Stimulated activated CD4-positive, alpha-beta T cell treated with anti-CD3 and anti-CD28 coated beads, Interleukin-2, amount 100 ng/mL, for 24 hours (primary cell): ENCODE data around the gene POLR3GL.

ENCODE experiments used
- DNase-seq, 2 donors: peaks; one replicate each; pipeline ENCODE4 v3.0.0-alpha.2; 2020

POLR3GL gene

DNA sequence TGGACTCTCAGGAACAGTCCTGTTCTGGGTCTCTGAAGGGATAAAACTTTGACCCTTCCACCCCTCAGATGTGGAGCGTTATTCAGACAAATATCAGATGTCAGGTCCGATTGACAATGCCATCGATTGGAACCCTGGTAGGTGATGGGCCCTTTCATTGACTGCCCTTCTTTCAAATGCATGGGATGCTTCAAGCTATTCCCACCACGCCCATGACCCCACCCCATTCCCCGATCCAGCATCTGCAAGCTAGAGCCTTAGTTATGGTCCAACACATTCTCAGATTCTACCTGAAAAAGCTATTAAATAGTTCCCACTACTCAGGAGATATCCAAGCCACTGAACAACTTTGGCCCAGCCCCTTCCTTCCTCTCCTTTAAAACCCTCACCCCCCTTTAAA is 12.5 kb downstream of the POLR3GL start:
- DNase-seq = no peak

DNA sequence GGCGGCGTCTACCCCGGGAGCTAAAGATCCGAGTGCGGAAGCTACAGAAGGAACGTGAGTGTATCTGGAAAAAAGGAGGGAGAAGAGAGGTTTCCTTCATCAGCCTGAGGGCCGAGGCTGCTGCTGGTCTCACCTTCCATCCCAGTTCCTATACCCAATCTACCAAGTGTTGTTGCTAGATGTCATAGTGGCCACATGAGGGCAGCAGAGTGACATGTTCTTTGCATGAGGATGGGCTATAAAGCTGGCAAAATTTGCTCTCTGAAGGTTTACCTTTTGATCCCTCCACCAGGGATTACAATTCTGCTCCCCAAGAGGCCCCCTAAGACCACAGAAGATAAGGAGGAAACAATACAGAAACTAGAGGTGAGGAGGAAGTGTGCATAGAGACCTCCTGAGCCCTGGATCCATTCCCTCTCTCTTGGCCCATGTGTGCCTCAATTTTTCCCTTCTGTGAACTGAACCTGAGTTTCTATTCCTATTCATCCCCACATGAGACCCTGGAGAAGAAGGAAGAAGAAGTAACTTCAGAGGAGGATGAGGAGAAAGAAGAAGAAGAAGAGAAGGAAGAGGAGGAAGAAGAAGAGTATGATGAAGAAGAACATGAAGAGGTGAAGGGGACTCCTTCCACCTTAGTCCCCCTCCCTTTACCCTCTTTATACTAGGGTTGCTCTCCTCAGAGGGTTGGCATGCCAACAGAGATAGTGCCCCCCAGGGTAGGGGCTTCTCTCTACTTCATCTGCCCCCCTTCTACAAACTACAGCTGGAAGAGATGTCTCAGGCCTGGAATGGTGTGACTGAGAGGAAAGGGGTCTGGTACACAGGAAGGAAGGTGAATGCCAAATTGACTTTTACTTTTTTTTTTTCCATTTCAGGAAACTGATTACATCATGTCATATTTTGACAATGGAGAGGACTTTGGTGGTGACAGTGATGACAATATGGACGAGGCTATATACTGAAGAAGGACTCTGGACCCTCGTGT is 13.3 kb downstream of the POLR3GL start:
- DNase-seq = peak; percentile 66 to 71

GRCh38 chr1:145978471-145978853 is 14.0 kb downstream of the POLR3GL start:
- no peak for DNase-seq

DNA sequence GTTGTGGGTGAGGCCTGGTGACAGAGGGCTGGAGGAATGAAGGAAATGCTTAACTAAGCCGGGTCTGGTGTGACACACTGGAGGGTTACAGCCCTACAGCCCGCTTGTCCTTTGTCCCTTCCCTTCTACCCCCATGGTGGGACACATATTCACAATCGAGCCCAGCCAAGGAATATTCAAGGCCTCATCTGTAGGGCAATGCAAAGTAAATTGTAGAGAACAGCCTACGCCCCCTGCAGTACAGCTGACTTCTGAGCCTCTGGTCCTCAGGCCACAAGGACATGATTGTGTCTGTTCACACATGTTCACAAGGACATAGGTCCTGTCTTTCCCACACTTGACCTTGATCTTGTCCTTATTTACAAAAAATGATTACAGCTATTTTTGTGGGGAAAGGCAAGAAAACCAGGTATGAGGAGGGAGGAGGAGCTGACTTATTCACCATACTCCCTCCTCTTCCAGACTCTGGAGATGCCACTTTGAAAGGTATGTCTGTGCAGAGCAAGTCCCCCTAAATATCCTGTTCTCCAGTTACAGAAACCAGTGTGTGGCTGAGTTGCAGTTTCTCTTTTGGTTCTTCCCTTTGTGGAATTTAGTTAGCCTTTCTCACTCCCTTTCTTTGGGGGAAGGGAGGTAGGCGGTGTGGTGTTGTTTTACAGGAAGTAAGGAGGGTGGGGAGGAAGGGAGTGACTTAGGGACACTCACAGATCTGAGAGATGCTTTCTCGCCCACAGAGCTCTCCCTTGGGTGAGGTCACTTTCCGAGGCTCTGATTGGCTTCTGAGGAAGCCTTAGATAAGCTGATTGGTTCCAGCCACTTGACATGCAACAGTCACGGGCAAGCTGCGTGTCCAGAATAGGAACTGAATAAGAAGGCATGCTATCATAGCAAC is 14.6 kb downstream of the POLR3GL start:
- DNase-seq = peak; percentile 74 to 80

DNA sequence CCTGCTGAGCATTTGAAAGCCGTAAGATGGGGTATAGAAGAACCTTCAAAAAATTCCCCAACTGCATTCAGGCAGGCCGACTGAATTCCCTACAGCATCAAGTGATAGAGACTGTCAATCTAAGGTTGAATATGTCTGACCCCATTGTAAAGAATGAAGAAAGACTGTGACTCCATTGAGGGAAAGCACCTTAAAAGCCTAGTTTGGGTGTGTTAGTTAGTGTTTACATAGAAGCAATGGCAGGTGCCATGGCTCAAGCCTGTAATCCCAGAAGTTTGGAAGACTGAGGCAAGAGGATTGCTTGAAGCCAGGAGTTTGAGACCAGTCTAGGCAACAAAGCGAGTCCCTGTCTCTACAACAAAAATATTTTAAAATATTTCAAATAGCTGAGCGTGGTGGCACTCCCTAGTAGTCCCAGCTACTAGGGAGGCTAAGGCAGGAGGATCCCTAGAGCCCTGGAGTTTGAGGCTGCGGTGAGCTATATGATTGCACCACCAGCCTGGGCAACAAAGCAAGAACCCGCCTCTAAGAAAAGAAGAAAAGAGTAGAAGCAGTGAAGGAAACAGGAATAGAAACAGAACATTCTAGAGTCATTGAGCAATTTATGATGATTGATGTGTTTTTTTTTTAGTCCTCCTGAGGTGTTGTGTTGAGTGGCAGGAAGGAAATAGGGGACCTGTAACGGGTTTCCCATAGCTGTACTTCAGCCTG is 15.4 kb downstream of the POLR3GL start:
- no peak for DNase-seq

DNA sequence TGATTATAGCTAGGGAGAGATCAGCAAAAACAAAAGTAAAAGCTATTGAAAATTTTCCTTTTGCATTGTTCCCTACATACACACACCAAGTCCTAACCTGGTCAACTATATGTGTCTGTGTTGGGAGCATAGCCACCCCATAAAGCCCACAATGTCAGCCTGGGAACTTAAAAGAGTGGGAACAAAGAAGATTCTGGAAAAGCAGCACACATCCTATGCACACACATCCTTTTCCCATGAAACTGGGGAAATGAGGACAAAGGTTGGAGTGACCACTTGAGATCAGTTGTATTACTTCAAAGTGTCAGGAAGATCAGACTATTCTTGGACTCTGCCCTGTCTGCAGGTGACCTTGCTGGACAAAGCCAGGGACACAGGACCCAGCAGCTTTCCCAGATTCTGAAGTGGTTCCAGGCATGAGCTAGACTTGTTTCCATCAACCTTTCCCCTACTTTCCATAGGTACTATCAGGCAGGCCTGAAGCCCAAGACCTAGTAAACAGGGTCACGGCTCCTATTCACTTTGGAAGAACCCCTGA is 16.0 kb downstream of the POLR3GL start:
- DNase-seq = no peak

GRCh38 chr1:145982010-145982723 is 17.7 kb downstream of the POLR3GL start:
- no peak for DNase-seq

- no peak for DNase-seq
These were observed 18.8 kb downstream of the POLR3GL start for GRCh38 chr1:145983206-145983675.

GRCh38 chr1:145983960-145984830 is 19.7 kb downstream of the POLR3GL start:
- DNase-seq = no peak

DNA sequence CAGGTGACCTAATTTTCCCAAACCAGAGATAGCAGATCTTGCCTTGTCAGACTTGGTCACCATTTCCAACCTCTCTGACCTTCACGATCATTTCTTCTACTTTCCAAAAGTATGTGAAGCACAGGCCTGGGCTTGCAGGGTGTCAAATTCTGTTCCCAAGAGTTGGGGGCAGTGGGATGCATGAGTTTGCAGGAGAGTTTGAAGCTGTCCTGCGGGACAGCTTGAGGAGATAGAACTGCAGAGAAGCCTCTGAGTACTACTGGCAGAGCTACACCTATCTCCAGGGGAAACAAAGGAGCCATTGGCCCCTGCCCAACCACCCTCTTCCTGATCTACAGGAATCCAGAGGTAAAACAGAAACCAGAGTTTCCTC is 20.6 kb downstream of the POLR3GL start:
- no peak for DNase-seq

DNA sequence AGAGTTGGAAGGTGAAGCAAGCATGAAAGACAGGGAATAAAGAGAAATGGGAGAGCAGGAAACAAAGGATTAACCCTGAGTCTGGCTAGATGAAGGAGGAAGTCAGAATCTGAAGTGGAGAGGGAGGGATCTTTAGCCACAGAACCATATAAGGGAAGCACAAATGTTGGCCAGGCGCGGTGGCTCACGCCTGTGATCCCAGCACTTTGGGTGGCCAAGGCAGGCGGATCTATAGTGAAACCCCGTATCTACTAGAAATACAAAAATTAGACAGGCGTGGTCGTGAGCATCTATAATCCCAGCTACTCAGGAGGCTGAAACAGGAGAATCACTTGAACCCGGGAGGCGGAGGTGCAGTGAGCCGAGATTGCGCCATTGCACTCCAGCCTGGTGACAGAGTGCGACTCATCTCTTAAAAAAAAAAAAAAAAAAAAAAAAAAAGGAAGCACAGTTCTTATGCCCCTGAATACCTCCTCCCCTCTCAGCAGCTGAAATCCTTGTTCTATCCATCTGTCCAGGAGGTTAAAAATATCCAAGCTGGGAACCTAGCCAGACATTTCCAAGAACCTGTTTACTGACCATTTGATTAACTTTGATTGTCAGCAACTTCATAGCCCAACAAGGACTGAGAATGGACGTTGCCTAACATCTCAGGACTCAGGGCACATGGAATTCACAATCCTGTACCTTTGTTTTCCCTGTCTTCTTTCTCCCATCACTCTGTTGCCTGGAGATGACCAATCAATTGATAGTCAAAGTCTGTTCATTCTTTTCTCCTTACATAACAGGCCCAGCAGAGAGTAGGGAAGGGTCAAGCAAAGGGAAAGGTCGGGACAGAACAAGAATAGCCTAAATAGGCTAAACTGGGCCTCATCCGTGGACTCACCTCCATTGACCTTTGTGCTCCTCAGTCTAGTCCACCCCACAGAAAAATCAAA is 21.3 kb downstream of the POLR3GL start:
- no peak for DNase-seq

DNA sequence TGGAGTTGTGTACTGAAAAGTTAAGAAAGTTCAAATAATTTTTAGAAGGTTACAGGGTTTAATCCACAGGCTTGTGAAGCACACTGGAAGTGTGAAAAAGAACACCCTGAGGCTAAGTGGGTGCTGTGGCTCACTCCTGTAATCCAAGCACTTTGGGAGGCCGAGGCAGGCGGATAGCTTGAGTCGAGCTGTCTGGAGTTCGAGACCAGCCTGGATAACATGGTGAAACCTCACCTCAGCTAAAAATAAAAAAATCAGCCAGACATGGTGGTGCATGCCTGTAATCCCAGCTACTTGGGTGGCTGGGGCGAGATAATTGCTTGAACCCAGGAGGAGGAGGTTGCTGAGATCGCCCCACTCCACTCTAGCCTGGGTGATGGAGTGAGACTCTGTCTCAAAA is 22.1 kb downstream of the POLR3GL start:
- DNase-seq = no peak

GRCh38 chr1:145987926-145988325 is 23.4 kb downstream of the POLR3GL start:
- DNase-seq = no peak

DNA sequence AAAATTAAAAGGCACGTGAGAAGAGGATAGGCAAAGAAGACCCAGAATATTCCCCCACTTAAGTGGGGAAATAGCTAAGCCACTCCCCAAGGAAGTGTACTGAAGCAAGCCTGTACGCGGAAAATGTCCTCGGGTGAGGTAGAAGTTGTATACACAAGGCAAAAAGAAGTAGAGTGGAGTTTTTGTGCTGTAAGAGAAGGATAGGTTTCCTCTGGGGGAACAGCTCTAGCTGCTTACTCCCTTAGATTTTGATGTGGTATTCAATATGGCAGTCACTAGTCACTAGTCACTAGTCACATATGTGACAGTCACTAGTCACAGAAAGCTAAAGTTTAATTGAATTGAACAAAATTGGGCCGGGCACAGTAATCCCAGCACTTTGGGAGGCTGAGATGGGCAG is 24.3 kb downstream of the POLR3GL start:
- DNase-seq = no peak

DNA sequence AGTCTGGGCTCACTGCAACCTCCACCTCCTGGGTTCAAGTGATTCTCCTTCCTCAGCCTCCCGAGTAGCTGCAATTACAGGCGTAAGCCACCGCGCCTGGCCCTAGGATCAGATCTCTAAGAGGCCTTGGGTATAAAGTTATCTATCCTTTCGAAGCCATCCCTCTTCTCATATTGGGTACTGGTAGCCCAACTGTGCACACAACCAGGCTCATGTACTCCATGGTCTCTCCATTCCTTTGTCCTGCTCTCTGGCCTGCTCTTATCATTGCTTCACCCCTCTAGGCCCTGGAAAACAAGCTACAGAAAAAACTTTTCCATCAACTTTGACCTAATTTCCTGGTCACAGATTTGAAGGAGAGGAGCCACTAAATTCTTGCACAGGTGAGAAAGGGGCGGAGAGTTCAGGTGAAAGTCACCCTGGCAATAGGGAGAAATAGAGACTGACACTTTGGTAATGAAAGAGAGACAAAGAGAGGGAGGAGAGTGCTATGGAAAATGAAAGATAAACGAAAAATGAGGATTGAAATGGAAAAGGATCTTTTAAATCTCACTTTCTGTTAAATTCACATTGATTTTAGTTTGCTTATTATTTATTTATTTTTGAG is 25.9 kb downstream of the POLR3GL start:
- no peak for DNase-seq

GRCh38 chr1:145991735-145992412 is 27.4 kb downstream of the POLR3GL start:
- DNase-seq = no peak

DNA sequence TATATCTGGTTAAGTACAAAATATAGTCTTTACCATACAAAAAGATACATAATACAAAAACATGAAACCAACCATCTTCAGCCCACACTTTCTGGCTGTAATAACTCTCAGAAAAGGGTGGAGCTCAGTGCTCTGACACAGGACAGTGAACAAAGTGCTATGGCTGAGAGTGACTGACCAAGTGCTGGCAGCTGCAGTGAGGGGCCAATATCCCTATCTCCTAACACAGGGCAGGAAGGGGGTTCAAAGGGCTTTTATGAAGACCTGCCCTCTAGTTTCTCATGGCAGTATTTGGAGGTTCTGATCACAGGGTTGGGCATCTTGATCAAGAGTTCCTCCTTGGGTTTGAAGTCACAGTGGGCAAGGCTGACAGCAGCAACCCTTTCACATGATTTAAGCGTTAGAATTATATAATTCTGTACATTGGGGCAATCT is 28.0 kb downstream of the POLR3GL start:
- DNase-seq = no peak

DNA sequence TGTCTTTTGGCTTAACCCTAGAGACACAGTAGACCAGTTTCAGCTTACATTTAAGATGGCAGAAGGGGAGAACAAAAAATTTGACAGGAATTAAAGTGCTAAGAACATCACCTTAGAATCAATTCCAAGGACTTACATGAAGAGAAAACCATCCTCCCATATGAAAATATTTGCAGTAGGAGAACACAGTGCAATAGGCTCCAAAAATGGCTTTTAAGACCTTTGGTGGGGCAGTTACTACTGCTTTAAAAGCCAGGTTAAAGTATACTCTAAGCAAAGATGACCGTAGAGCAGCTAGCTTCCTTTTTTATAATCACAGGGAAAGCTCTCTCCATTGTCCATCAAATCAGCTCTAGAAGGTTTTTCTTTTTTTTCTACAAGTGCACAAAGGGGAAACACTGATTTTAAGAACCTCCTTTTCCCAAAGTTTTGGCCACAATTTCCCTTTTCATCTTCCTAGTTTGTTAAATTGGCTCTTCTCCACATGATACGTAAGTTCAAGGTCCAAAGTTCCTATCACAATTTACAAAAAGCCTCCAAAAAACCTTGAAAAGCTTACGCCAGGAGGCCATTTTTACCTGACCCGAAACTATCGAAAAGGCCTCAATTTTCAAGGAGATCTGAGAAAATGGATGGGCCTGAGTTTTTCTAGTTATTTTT is 28.6 kb downstream of the POLR3GL start:
- no peak for DNase-seq
